ENCODE data around the gene IRX4. TPM values are rescaled to one million over a fixed set of nuclear protein-coding genes. Genes with fewer than 3 reads are reported as not detected.

Gene IRX4
- total RNA-seq, 1 donor from 2014 or later: not detected

DNA sequence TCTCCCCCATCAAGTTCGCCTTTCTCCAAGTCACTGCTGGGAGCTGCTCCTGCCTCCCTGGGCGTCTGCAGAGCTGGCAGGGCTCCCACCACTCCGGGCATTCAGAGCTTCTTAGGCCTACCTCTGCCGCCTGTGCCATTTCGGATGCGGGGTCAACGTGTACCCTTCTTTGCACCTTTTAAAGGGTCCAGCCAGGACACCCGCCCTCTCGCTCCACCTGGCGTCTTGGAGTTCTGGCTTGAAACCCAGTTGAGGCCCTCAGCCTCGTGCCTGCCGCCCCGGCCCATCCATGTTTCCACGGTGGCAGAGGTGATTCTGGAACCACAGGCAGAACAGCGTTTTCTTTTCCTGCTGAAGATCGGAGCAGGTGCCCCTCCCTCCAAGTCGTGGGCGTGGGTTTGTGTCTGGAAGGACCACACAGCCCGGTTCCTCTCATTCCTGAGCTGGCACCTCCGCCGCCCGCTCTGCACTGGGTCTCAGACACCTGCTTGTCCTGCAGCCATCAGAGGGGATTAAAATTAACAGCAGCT is 48.6 kb downstream of the IRX4 start:
- Mint-ChIP-seq H3K27ac (no peak overlapping the region), H3K27me3 (ENCODE audit: low read depth) (peaks cover 36% of the 10 kb centered on the region), H3K4me1 (peaks cover 19% of the 10 kb centered on the region), H3K36me3 (no peaks in the 10 kb centered on the region), H3K9me3 (no peaks in the 10 kb centered on the region), H3K4me3 (no peak overlapping the region)
- TF ChIP-seq, protein P1, sequence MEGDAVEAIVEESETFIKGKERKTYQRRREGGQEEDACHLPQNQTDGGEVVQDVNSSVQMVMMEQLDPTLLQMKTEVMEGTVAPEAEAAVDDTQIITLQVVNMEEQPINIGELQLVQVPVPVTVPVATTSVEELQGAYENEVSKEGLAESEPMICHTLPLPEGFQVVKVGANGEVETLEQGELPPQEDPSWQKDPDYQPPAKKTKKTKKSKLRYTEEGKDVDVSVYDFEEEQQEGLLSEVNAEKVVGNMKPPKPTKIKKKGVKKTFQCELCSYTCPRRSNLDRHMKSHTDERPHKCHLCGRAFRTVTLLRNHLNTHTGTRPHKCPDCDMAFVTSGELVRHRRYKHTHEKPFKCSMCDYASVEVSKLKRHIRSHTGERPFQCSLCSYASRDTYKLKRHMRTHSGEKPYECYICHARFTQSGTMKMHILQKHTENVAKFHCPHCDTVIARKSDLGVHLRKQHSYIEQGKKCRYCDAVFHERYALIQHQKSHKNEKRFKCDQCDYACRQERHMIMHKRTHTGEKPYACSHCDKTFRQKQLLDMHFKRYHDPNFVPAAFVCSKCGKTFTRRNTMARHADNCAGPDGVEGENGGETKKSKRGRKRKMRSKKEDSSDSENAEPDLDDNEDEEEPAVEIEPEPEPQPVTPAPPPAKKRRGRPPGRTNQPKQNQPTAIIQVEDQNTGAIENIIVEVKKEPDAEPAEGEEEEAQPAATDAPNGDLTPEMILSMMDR (IDR thresholded peaks at IDR 0.05; ENCODE audit: unreplicated experiment): no peak
- no peak for DNase-seq (ENCODE audit: low spot score in 2 of 2, unreplicated experiment in 2 of 2)

DNA sequence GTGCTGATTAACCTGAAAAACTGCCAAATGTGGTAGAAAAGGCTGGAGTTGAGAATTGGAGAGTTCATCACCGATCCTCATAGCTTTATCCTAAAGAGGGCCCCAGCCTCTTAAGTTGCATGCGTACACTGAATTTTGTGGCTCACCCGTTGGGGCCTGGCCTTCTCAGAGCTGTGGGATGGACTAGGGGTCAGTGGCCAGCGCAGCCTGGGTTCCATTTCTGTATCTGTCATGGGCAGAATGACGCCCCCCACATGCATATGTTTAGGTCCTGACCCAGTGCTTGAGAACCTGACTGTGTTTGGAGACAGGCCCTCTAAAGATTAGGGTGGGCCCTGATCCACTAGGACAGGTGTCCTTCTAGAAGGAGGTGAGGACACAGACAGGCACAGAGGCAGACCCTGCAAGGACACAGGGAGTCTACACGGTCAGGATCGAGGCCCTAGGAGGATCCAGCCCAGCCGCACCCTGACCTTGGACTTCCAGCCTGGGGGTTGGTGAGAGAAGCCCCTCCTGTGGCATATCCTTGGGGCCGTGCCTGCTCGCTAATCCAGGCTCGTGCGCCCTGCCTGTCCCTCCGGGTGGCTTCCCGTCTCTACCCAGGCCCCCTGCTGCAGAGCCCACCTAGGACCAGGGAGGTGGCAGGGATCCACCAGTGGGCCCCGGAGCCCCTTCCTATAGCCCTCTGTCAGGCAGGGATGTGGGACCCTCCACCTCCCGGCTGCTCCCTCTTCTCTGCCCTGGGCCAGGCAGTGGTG is 49.3 kb downstream of the IRX4 start:
- H3K9me3 Mint-ChIP-seq: no peaks in the 10 kb centered on the region
- H3K36me3 Mint-ChIP-seq: no peaks in the 10 kb centered on the region
- H3K4me3 Mint-ChIP-seq: no peak overlapping the region
- TF ChIP-seq, protein P1 (IDR thresholded peaks at IDR 0.05; ENCODE audit: unreplicated experiment): no peak
- H3K27ac Mint-ChIP-seq: no peak overlapping the region
- H3K27me3 Mint-ChIP-seq (ENCODE audit: low read depth): peaks cover 34% of the 10 kb centered on the region
- DNase-seq (ENCODE audit: low spot score in 2 of 2, unreplicated experiment in 2 of 2): no peak
- peaks cover 19% of the 10 kb centered on the region for H3K4me1 Mint-ChIP-seq

DNA sequence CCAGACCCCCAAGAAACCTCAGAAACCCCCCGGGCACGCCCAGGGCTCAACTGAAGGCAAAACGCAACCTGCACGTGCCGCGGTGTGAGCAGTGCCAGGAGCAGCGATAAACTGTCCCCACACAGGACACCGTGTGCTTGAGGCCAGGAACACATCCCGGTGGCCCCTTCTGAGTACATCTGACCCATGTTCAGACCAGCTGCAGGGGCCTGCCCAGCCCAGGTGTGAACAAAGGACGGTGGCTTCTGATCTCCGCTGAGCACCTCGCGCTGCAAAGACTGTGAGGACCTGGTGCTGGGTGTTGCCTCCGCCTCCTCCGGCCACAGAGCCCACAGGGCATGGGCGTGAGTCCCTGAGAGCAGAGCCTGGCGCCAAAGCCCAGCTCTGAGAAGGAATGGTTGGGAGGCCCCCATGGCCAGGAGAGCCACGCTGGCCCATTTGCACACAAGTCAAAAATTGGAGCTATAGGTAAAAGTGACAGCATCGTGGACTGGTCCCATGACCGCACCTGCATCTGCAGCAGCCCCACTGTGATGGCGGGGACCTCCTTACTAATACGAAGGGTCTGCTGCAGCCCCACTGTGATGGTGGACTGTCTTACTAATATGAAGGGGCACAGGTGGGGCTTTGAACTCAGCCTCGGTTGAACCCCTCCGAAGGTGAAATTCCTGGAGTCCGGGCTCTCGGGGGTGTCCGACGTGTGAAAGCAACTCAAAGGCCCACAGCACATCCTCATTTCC is 50.0 kb downstream of the IRX4 start:
- no peak overlapping the region for H3K4me3 Mint-ChIP-seq
- no peak overlapping the region for H3K27ac Mint-ChIP-seq
- peaks cover 19% of the 10 kb centered on the region for H3K4me1 Mint-ChIP-seq
- H3K36me3 Mint-ChIP-seq: no peaks in the 10 kb centered on the region
- TF ChIP-seq, protein P1 (IDR thresholded peaks at IDR 0.05; ENCODE audit: unreplicated experiment): no peak
- peaks cover 32% of the 10 kb centered on the region for H3K27me3 Mint-ChIP-seq (ENCODE audit: low read depth)
- H3K9me3 Mint-ChIP-seq: no peaks in the 10 kb centered on the region
- DNase-seq (ENCODE audit: low spot score in 2 of 2, unreplicated experiment in 2 of 2): no peak

DNA sequence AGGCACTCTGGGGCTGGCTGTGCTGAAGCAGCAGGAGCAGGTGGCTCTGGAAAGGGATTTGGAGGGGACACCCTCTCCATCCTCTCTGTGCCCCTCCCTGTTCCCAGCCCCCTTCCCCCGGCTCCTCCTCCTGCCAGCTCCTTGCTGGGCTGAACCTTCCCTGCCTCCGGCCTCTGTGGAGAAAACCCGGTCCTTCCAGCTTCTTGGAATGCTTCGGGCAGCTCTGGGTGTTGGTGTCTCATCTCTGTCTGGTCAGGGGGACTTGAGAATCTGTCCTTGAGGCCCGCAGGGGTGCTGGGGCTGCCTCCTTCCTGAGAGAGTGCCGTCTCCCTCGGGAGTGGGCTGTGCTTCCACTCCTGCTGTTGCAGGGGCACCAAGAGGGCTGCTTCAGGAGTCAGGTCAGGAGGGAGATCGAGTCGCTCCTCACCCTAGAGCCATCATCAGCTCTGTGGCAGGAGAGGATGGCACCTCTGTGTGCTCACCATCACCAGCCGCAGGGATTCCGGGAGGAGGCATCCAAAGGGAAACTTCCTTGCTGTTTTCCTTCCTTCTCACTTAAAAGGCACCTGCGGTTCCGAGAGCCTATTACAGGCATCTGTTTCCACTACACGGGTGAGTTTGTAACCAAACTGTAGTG is 50.9 kb downstream of the IRX4 start:
- Mint-ChIP-seq H3K4me3 (no peak overlapping the region), H3K27ac (no peak overlapping the region), H3K27me3 (ENCODE audit: low read depth) (peaks cover 31% of the 10 kb centered on the region), H3K4me1 (peaks cover 17% of the 10 kb centered on the region), H3K36me3 (peaks cover 1% of the 10 kb centered on the region), H3K9me3 (no peaks in the 10 kb centered on the region)
- TF ChIP-seq, protein P1 (IDR thresholded peaks at IDR 0.05; ENCODE audit: unreplicated experiment): no peak
- DNase-seq (ENCODE audit: low spot score in 2 of 2, unreplicated experiment in 2 of 2): no peak

DNA sequence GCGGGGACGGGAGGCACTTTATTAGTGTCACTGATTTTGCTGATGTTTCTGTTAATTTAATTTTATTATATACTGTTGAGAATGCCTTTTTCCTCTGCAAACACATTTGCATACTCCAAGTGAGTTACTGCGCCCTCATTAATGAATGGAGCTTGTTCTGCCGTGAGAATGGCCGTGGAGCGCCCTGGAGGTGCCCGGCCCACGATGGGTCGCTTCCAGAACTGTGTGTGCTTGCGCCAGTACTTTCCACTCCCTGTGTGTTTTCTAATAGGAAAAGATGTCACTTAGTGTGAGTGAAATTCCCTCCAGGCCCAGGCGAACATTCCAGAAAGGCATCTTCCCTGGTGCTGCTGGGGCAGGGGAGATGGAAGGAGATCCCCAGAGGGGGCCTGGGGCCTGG is 51.5 kb downstream of the IRX4 start:
- Mint-ChIP-seq H3K27ac (no peak overlapping the region), H3K27me3 (ENCODE audit: low read depth) (peaks cover 30% of the 10 kb centered on the region), H3K4me1 (peaks cover 16% of the 10 kb centered on the region), H3K36me3 (peaks cover 1% of the 10 kb centered on the region), H3K4me3 (no peak overlapping the region), H3K9me3 (no peaks in the 10 kb centered on the region)
- DNase-seq (ENCODE audit: low spot score in 2 of 2, unreplicated experiment in 2 of 2): no peak
- TF ChIP-seq, protein P1 (IDR thresholded peaks at IDR 0.05; ENCODE audit: unreplicated experiment): no peak

Measured in mesothelial cell of epicardium (in vitro differentiated cells).